GM10266 (cell line): Measurements from ENCODE around the gene ELF1.

Source experiments
- DNase-seq: peaks from one replicate; pipeline ENCODE4 v3.0.0; 2012; ENCODE audit errors: extremely low spot score
- TF ChIP-seq, protein P1 (sequence below): IDR thresholded peaks from 2 replicates; pipeline ENCODE4 v1.5.1; 2012; ENCODE audit warnings: mild to moderate bottlenecking, low read depth; ENCODE audit not compliant: control insufficient read depth, insufficient read depth; ENCODE audit errors: missing control alignments

The ELF1 gene

DNA sequence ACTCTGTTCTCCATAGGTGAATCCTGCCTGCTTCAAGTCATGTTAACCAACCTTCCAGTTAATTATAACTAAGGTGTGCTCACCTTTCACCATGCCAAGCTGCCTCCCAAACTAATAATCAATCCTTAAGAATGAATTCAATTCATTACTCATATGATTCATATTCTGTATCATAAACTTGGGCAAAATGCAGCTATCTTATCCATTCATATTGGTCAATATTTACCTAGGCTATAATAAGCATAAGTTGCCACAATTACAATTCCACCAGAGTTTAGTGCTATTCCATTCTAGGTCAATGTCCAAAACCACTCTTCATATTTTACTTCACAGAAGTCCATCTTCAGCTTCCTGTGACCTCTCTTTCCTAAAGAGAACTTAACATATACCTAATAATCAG, 13.4 kb downstream of the ELF1 start:
- no peak for DNase-seq
- TF ChIP-seq, protein P1, sequence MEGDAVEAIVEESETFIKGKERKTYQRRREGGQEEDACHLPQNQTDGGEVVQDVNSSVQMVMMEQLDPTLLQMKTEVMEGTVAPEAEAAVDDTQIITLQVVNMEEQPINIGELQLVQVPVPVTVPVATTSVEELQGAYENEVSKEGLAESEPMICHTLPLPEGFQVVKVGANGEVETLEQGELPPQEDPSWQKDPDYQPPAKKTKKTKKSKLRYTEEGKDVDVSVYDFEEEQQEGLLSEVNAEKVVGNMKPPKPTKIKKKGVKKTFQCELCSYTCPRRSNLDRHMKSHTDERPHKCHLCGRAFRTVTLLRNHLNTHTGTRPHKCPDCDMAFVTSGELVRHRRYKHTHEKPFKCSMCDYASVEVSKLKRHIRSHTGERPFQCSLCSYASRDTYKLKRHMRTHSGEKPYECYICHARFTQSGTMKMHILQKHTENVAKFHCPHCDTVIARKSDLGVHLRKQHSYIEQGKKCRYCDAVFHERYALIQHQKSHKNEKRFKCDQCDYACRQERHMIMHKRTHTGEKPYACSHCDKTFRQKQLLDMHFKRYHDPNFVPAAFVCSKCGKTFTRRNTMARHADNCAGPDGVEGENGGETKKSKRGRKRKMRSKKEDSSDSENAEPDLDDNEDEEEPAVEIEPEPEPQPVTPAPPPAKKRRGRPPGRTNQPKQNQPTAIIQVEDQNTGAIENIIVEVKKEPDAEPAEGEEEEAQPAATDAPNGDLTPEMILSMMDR, result no peak

DNA sequence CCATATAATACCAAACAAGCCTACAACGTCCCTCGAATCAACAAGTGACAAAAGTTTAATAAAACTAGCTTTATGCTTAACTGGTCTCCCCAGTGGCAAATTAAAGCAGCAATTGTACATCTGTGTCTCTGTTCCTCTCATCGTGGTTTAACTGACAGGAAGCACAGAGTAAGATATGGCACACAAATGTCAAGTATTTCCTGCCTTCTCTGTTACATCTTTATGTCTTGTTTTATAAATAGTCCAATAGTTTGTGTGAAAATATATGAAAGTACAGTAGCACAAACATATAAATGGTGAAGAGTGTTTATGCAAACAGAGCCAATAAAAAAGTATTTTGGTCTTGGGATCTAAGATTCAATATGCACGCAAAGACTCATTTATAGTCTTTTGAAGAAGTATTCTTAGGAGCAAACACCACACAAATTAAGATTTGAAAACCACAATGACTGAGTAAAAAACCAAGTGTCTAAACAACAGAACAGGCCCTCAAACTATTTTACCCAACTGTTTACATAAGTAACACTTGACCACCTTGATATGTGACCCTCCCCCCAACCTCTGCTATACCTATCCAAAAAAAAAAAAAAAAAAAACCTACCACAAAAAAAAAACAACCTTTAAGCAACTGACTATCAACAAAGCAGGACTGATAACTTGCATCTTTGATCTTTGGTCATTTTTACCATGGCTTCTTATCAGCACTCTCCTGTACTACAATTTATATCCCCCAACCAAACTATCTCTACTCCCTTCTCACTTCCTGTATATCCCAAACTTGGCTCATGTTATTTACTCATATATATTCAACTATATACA, 14.0 kb downstream of the ELF1 start:
- DNase-seq, result no peak
- TF ChIP-seq, protein P1, result no peak

- TF ChIP-seq, protein P1, result no peak
- no peak for DNase-seq
These were observed 16.5 kb downstream of the ELF1 start for GRCh38 chr13:41002606-41003005.

DNA sequence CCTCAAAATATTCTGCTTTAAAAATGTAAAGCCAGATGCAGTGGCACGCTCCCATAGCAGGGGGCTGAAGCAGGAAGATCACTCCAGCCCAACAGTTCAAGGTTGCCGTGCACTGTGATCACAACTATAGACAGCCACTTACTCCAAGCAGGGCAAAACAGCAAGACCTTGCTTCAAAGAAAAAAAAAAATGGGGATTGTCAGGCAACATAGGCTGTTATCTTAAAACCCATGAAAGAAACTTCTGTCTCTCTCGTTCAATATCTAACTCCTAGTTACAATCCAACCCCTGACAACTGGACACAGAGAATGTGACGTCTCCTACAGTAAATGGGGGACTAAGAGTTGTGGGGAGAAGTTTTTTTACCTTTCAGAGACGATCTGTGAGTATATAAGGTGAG, 17.4 kb downstream of the ELF1 start:
- TF ChIP-seq, protein P1, result no peak
- no peak for DNase-seq

GRCh38 chr13:40999416-40999815, 19.7 kb downstream of the ELF1 start:
- TF ChIP-seq, protein P1, result no peak
- DNase-seq, result no peak

GRCh38 chr13:40996426-40997092, 22.6 kb downstream of the ELF1 start:
- TF ChIP-seq, protein P1, result no peak
- DNase-seq, result no peak

GRCh38 chr13:40995997-40996396, 23.1 kb downstream of the ELF1 start:
- no peak for DNase-seq
- TF ChIP-seq, protein P1, result no peak
